ENCODE measurements around the gene SNAPC4.

SNAPC4 gene

DNA sequence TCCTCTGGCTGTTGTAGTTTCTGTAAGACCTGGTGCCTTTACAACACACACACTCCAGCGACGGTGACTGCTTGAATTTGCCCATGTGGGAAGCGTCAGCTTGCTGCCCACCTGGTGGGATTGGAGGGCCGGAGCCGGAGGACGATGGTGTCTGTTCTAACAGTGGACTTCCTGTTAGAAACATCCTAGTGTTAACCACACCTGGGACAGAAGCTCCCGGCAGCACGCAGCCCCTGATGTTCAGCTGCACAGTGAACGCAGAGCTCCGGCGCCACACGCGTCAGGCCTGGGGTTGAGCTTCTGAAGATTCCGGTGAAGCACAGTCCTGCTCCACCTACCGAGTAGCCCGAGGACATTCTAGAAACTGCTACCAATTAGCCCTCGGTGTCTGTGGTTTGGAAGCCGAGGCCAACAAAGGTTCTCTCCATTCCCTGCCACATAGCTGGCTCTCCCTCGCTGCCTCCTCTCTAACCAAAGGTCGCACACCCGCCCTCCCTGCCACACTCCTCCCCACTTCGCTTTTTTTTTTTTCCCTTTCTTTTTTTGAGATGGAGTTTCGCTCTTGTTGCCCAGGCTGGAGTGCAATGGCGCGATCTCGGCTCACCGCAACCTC lies 24.9 kb upstream of the SNAPC4 start:
- FAIRE-seq (no peak), DNase-seq (ENCODE audit: insufficient read length, low spot score) (no peak)
- TF ChIP-seq POLR2AphosphoS5 (IDR thresholded peaks at IDR 0.05; ENCODE audit: low read depth, low read length) = no peak; the same call in 1 of the 2 replicates
- no peak for TF ChIP-seq POU2F2 (IDR thresholded peaks at IDR 0.05; ENCODE audit: low read depth, low read length)
- no peak for TF ChIP-seq SPI1 (IDR thresholded peaks at IDR 0.05; ENCODE audit: low read depth, low read length)
- TF ChIP-seq POLR2A (IDR thresholded peaks at IDR 0.05; ENCODE audit: low read depth, low read length) = 0 out of 2 replicates have a peak, but pooled peaks have one; percentile 25
- no peak for TF ChIP-seq PAX5 (IDR thresholded peaks at IDR 0.05; ENCODE audit: insufficient read depth, low read length, severe bottlenecking)
- no peak for TF ChIP-seq TAF1 (IDR thresholded peaks at IDR 0.05; ENCODE audit: low read depth, low read length)

- TF ChIP-seq PAX5 (IDR thresholded peaks at IDR 0.05; ENCODE audit: insufficient read depth, low read length, severe bottlenecking) (no peak), POLR2AphosphoS5 (IDR thresholded peaks at IDR 0.05; ENCODE audit: low read depth, low read length) (no peak), TAF1 (IDR thresholded peaks at IDR 0.05; ENCODE audit: low read depth, low read length) (no peak), POU2F2 (IDR thresholded peaks at IDR 0.05; ENCODE audit: low read depth, low read length) (no peak), POLR2A (IDR thresholded peaks at IDR 0.05; ENCODE audit: low read depth, low read length) (no peak), SPI1 (IDR thresholded peaks at IDR 0.05; ENCODE audit: low read depth, low read length) (no peak)
- no peak for FAIRE-seq
These were observed 23.6 kb upstream of the SNAPC4 start for GRCh38 chr9:136423432-136424146.

GRCh38 chr9:136422876-136423275 lies 22.9 kb upstream of the SNAPC4 start:
- DNase-seq (ENCODE audit: insufficient read length, low spot score) = no peak
- no peak for TF ChIP-seq POU2F2 (IDR thresholded peaks at IDR 0.05; ENCODE audit: low read depth, low read length)
- TF ChIP-seq PAX5 (IDR thresholded peaks at IDR 0.05; ENCODE audit: insufficient read depth, low read length, severe bottlenecking) = no peak
- TF ChIP-seq SPI1 (IDR thresholded peaks at IDR 0.05; ENCODE audit: low read depth, low read length) = no peak
- no peak for TF ChIP-seq TAF1 (IDR thresholded peaks at IDR 0.05; ENCODE audit: low read depth, low read length)
- no peak for TF ChIP-seq POLR2AphosphoS5 (IDR thresholded peaks at IDR 0.05; ENCODE audit: low read depth, low read length)
- no peak for TF ChIP-seq POLR2A (IDR thresholded peaks at IDR 0.05; ENCODE audit: low read depth, low read length)
- FAIRE-seq = no peak

More at GRCh38 chr9:136423432-136424146, 23.6 kb upstream of the SNAPC4 start:
- no peak for DNase-seq (ENCODE audit: insufficient read length, low spot score)

DNA sequence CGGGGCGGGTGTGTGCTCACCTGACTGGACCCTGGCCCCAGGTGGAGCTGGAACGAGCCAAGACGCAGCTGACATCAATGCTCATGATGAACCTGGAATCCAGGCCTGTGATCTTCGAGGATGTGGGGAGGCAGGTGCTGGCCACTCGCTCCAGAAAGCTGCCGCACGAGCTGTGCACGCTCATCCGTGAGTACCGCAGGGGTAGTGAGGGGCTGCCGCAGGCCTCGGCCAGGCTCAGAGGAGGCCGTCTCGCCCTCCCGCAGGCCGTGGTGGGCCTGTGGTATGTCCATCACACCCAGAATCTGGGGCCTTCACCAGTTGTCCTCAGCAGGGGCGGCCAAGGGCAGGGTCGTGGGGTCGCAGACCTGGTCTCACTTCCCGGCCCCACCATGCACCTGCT lies 21.8 kb upstream of the SNAPC4 start:
- TF ChIP-seq TAF1 (IDR thresholded peaks at IDR 0.05; ENCODE audit: low read depth, low read length) (no peak), POLR2AphosphoS5 (IDR thresholded peaks at IDR 0.05; ENCODE audit: low read depth, low read length) (no peak), SPI1 (IDR thresholded peaks at IDR 0.05; ENCODE audit: low read depth, low read length) (no peak), POU2F2 (IDR thresholded peaks at IDR 0.05; ENCODE audit: low read depth, low read length) (no peak), PAX5 (IDR thresholded peaks at IDR 0.05; ENCODE audit: insufficient read depth, low read length, severe bottlenecking) (no peak), POLR2A (IDR thresholded peaks at IDR 0.05; ENCODE audit: low read depth, low read length) (no peak)
- no peak for FAIRE-seq
- no peak for DNase-seq (ENCODE audit: insufficient read length, low spot score)

GRCh38 chr9:136419092-136419420 lies 19.1 kb upstream of the SNAPC4 start:
- DNase-seq (ENCODE audit: insufficient read length, low spot score) (no peak), FAIRE-seq (no peak)
- 0 out of 2 replicates have a peak, but pooled peaks have one; percentile 10 for TF ChIP-seq POLR2A (IDR thresholded peaks at IDR 0.05; ENCODE audit: low read depth, low read length)
- TF ChIP-seq SPI1 (IDR thresholded peaks at IDR 0.05; ENCODE audit: low read depth, low read length) = no peak

DNA sequence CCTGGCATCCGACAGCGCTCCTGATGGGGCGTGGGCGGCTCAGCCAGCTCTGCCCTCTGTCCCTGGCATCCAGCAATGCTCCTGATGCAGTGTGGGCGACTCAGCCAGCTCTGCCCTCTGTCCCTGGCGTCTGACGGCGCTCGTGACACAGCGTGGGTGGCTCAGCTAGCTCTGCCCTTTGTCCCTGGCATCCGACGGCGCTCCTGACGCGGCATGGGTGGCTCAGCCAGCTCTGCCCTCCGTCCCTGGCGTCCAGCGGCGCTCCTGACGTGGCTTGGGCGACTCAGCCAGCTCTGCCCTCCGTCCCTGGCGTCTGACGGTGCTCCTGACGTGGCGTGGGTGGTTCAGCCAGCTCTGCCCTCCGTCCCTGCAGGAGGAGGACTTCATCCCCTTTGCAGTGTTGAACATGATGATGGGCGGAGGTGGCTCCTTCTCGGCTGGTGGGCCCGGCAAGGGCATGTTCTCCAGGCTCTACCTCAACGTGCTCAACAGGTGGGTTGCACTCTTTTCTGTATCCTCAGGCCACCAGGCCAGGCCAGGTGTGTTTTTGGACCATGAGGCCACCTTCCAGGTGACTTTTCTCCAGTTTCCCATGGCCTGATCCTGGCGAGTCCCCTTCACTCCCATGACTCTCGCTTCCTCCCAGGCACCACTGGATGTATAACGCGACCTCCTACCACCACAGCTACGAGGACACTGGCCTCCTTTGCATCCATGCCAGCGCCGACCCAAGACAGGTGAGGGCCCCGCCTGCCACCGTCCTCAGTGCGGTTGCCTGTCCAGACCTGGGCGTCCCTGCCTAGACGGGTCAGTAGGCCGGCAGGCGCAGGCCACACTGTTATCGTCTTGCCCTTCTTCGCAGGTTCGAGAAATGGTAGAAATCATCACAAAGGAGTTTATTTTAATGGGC lies 18.5 kb upstream of the SNAPC4 start:
- FAIRE-seq (peak; percentile 26), DNase-seq (ENCODE audit: insufficient read length, low spot score) (no peak)
- TF ChIP-seq POLR2A (IDR thresholded peaks at IDR 0.05; ENCODE audit: low read depth, low read length) (peak; percentile 13; the same call in 1 of the 2 replicates), PAX5 (IDR thresholded peaks at IDR 0.05; ENCODE audit: insufficient read depth, low read length, severe bottlenecking) (no peak), TAF1 (IDR thresholded peaks at IDR 0.05; ENCODE audit: low read depth, low read length) (no peak), POU2F2 (IDR thresholded peaks at IDR 0.05; ENCODE audit: low read depth, low read length) (no peak), POLR2AphosphoS5 (IDR thresholded peaks at IDR 0.05; ENCODE audit: low read depth, low read length) (no peak)

DNA sequence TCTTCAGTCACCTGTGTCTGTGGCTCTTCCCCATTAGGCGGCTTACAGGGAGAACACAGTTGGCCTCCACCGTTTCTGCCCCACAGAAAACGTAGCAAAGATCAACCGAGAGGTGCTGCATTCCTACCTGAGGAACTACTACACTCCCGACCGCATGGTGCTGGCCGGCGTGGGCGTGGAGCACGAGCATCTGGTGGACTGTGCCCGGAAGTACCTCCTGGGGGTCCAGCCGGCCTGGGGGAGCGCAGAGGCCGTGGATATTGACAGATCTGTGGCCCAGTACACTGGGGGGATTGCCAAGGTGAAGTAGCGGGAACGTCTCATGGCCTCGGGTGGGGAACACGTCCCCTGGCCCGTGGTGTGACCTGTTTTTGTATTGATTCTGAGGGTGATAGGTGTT lies 16.9 kb upstream of the SNAPC4 start:
- TF ChIP-seq POLR2AphosphoS5 (IDR thresholded peaks at IDR 0.05; ENCODE audit: low read depth, low read length) = no peak
- TF ChIP-seq PAX5 (IDR thresholded peaks at IDR 0.05; ENCODE audit: insufficient read depth, low read length, severe bottlenecking) = no peak
- TF ChIP-seq TAF1 (IDR thresholded peaks at IDR 0.05; ENCODE audit: low read depth, low read length) = no peak
- DNase-seq (ENCODE audit: insufficient read length, low spot score) (no peak), FAIRE-seq (no peak)

DNA sequence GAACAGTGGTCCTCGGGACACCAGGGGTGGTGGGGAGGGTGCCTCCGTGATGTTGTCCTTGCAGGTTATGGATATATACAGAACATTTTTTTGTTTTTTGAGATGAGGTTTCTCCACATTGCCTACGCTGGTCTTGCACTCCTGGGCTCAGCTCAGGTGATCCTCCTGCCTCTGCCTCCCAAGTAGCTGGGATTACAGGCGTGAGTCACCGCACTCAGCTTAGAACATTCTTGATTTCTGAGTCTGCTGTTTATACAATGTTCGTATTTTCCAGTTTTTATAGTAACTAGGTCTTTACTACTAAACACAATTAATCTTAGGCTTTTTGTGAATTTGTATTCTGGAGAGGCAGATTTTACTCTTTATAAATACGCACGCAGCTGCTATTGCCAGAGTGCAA lies 16.5 kb upstream of the SNAPC4 start:
- FAIRE-seq (no peak), DNase-seq (ENCODE audit: insufficient read length, low spot score) (no peak)
- TF ChIP-seq PAX5 (IDR thresholded peaks at IDR 0.05; ENCODE audit: insufficient read depth, low read length, severe bottlenecking) = no peak
- no peak for TF ChIP-seq POLR2A (IDR thresholded peaks at IDR 0.05; ENCODE audit: low read depth, low read length)
- TF ChIP-seq TAF1 (IDR thresholded peaks at IDR 0.05; ENCODE audit: low read depth, low read length) = no peak
- TF ChIP-seq SPI1 (IDR thresholded peaks at IDR 0.05; ENCODE audit: low read depth, low read length) = no peak
- no peak for TF ChIP-seq POU2F2 (IDR thresholded peaks at IDR 0.05; ENCODE audit: low read depth, low read length)
- no peak for TF ChIP-seq POLR2AphosphoS5 (IDR thresholded peaks at IDR 0.05; ENCODE audit: low read depth, low read length)

DNA sequence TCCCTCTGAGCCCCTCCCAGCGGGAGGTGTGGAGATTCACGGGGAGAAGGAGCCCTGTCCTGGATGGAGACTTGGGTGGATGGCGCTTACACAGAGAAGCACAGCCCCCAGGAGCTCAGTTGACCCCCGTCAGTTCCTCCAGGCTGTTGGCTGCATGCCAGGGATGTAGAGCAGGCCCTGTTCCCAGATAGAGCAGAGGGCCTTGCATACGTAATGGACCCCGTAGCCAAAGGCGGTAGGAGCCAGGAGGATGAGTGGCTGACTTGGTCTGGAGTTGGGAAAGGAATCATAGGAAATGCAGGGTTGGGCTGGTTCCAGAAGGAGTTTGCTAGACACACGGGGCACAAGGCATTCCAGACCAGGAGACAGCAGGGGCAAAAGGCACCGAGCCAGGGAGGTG lies 13.0 kb upstream of the SNAPC4 start:
- TF ChIP-seq TAF1 (IDR thresholded peaks at IDR 0.05; ENCODE audit: low read depth, low read length) = no peak
- TF ChIP-seq POLR2A (IDR thresholded peaks at IDR 0.05; ENCODE audit: low read depth, low read length) = no peak
- no peak for TF ChIP-seq POLR2AphosphoS5 (IDR thresholded peaks at IDR 0.05; ENCODE audit: low read depth, low read length)
- TF ChIP-seq POU2F2 (IDR thresholded peaks at IDR 0.05; ENCODE audit: low read depth, low read length) = no peak
- no peak for TF ChIP-seq PAX5 (IDR thresholded peaks at IDR 0.05; ENCODE audit: insufficient read depth, low read length, severe bottlenecking)
- TF ChIP-seq SPI1 (IDR thresholded peaks at IDR 0.05; ENCODE audit: low read depth, low read length) = no peak
- no peak for FAIRE-seq
- DNase-seq (ENCODE audit: insufficient read length, low spot score) = no peak

All from GM12891 (cell line).